GM21619 (cell line): ENCODE results near the gene SLC35F3.

Experiments used
- ATAC-seq: cut with Tn5 transposase; IDR thresholded peaks from one replicate; pipeline ENCODE4 v1.9.1; 2021; ENCODE audit not compliant: unreplicated experiment

Gene SLC35F3

GRCh38 chr1:234309598-234310459 lies 405.4 kb downstream of the SLC35F3 start:
- ATAC-seq: peak; percentile 84

DNA sequence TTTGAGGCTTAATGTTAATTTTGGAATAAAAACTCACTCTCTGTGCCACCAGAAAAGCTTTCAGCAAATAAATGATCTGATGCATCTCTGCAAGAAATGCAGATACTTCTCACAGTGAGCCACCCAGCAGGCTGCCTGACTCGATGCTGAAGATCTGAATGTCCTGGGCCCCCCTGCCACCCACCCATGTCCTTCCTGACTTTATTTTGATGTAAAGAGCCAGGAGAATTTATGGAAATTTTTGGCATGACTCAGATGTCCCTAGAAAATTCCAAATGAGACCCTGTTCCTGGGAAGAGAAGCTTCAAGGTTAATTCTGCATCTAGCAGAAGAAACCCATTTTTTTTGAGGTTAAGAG lies 406.0 kb downstream of the SLC35F3 start:
- no peak for ATAC-seq

- no peak for ATAC-seq
Measured at GRCh38 chr1:234311414-234311813, 406.9 kb downstream of the SLC35F3 start.

DNA sequence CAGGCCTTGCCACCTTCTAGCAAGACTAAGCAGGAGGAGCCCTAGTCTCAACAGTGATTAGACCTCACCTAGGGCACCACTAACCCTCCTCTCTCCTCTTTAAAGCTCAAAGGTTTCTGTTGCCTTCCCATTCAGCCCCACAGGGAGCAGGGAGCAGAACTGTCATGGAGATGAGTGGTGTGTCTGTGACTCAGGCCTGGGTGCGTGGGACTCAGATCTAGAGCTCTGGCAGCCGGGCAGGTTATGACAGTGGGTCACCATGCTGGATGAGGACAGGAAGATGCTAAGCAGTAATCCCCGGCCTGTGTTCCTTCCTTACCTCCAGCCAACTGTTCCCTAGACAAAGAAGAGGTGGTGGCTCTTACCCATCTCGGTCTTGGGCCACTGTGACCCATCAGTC lies 408.7 kb downstream of the SLC35F3 start:
- ATAC-seq: no peak

- peak; percentile 71 for ATAC-seq
Measured at GRCh38 chr1:234315091-234315541, 410.6 kb downstream of the SLC35F3 start.

- no peak for ATAC-seq
Measured at GRCh38 chr1:234315588-234315987, 411.1 kb downstream of the SLC35F3 start.

DNA sequence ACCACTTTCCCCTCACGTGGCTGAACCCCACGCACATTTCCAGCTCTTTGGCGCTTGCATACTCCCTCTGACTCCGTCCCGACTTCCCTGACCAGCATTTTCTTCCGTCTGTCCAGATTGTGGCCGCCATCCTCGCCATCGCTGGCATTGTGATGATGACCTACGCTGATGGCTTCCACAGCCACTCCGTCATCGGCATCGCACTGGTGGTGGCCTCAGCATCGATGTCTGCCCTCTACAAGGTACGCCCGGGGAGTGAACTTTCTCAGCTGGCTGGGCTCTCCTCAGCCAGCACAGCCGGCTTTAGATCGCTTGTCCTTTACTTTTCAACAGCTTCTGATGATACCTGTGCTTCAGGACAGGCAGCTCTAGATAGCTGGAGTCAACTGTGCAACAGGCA lies 412.0 kb downstream of the SLC35F3 start:
- ATAC-seq: no peak

DNA sequence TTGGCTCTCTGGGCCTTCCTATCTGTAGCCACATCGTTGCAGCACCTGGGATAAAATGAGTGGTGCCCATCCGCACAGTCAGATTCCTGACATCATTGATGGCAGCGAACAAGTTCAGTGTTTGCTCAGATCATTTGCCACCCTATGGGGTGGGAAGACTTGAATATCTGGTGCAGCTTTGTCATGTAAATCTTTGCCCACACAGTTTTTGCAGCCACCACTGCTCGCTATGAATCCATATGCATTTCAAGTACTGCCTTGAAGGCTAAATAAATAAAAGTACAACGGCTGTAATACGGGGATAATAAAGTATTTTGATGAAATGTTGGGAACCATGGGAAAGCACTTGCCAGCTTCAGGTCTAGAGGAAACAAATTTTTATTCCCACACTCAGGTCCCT lies 412.5 kb downstream of the SLC35F3 start:
- no peak for ATAC-seq

GRCh38 chr1:234320069-234320468 lies 415.6 kb downstream of the SLC35F3 start:
- ATAC-seq: no peak

GRCh38 chr1:234320549-234320948 lies 416.1 kb downstream of the SLC35F3 start:
- ATAC-seq: no peak

- ATAC-seq: no peak
Measured at GRCh38 chr1:234321231-234321630, 416.8 kb downstream of the SLC35F3 start.

GRCh38 chr1:234322097-234322496 lies 417.6 kb downstream of the SLC35F3 start:
- ATAC-seq: no peak

DNA sequence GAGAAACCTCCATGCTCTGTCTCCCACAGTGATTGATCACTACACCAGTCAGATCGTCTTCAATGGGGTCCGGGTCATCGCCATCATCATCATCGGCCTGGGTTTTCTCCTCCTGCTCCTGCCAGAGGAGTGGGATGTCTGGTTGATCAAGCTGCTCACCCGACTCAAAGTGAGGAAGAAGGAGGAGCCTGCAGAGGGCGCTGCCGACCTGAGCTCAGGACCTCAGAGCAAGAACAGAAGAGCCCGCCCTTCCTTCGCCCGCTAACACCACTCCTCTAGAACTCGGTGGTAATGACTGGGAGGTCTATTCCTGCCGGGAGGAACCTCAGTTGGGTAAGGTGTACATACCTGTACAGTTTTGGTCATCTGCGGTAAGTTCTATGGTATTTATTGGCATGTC lies 418.5 kb downstream of the SLC35F3 start:
- no peak for ATAC-seq

DNA sequence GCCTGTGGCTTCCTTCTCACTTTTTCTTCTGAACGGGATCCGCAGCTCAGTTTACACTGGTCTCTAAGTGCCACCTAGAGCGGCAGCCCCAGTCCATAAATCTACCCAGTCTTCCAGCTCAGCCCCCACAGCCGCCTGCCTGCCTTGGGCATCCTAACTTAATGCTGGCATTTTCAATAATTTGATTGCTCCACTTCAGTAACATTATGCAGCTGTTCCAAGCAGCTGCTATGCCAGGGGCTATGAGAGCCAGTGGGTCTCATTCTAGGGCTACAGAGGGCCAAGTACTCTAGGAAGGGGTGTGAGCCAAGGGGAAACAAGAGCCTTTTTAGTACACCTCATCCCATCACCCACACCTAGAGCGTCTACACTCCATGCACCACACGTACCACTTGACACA lies 420.3 kb downstream of the SLC35F3 start:
- no peak for ATAC-seq

- ATAC-seq: peak; percentile 25
Measured at GRCh38 chr1:234325878-234326496, 421.5 kb downstream of the SLC35F3 start.

GRCh38 chr1:234326497-234327366 lies 422.3 kb downstream of the SLC35F3 start:
- peak; percentile 68 for ATAC-seq

GRCh38 chr1:234327577-234328164 lies 423.2 kb downstream of the SLC35F3 start:
- ATAC-seq: no peak

DNA sequence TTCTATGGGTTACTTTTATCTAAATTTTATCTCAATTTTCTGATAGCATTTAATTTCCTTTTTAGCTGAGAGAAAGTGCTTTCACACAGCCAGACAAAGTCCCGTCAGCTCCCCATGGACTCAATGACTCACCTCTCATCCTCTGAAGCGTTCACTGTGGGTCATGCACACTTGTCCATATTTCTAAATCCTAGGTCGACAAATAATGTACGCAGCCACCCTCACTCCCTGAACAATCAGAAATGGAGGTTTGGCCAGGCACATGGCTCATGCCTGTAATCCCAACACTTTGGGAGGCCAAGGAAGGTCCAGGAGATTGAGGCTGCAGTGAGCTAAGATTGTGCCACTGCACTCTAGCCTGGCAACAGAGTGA lies 426.4 kb downstream of the SLC35F3 start:
- no peak for ATAC-seq

DNA sequence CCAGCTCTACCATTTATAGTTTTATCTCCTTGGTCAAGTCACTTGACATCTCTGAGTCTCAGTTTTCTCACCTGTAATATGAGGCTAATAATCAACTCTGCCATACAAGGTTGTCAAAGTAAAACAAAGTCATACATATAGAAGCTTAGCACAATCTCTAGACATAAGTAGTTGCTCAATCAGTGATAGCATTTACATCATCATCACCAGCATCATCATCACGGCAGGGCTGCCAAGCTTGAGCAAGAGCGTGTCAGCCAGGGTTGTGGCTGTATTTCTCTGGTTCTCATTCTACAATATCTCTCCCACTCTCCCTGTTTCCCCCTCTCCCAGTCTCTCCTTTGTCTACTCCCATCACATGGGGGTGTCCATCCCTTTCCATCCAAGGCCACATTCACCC lies 427.0 kb downstream of the SLC35F3 start:
- no peak for ATAC-seq

DNA sequence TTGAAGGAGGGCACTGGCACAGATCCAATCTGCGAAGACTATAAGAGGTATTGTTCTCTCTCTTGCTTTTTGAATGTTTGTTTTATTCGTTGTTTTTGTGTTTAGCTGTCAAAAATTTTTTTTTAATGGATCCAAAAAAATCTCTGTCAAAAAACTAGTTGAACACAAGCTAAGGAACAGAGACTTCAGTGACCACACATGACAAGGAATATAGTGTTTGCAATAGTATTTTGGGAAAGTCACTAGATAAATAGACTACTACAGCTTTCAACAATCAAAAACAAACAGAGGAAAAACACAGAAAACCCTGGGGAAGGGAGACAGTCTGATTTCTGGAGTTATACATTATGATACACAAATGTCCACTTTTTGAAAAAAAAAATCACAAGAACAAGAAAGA lies 431.9 kb downstream of the SLC35F3 start:
- ATAC-seq: no peak

DNA sequence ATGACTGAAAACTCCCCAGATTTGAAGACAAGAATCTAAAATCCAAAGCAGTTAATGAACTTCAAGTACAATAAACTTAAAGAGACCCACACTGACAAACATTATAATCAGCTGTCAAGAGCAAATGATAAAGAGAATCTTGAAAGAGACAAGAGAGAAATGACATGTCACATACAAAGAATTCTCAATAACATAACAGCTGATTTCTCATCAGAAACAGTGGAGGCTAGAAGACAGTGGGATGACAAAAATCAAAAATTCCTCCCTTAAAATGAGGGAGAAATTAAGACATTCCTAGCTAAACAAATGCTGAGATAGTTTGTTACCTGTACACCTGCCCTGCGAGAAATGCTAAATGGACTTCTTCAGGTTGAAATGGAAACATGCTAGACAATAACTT lies 432.8 kb downstream of the SLC35F3 start:
- ATAC-seq: no peak
